ENCODE data around the gene MNT. TPM values are rescaled to one million over a fixed set of nuclear protein-coding genes. Genes with fewer than 3 reads are reported as not detected.

Gene MNT
- total and polyA plus RNA-seq, 4 donors: 1.7 to 5.0 (median 2.6) TPM

DNA sequence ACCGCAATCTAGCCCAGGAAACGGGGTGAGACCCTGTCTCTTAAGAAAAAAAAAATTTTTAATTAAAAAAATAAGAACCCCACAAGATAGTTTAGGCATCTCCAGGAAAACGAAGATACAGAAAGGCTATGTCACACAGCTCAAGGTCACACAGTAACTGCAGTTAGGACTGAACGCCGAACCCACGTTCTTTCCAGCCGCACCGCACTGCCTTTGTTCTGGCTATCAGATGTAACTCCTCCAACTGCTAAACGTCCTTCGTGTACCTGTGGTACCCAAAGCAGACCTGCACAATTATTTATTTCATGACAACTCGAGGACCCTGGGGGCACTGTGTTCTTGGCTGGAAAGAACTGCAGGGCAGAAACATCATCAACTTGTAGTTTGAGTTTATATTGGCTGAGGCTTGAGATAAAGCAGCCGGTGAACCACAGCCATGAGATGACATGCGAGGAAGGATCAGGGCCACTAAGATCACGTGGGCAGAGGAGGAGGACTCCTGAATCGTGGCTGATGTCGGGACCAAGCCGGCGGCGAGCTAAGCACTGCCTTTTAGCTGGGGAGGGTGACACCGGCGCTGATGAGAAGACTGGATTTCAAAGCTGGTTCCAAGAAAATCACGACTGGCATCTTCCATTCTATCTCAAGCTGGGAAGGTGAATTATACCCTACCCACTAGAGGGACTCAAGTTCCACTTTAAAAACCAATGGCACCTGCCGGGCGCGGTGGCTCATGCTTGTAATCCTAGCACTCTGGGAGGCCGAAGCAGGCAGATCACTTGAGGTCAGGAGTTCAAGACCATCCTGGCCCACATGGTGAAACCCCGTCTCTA, 20.7 kb upstream of the MNT start:
- no peak overlapping the region for H3K4me3 ChIP-seq (ENCODE audit: low read depth in 1 of 3, low read length in 3 of 3)
- no peaks in the 10 kb centered on the region for H3K27me3 ChIP-seq (ENCODE audit: control insufficient read depth in 4 of 4, insufficient read depth in 4 of 4, low read length in 3 of 4)
- TF ChIP-seq CTCF (IDR thresholded peaks at IDR 0.05; ENCODE audit: low read depth, low read length, missing input control) (peak; percentile 5), FOXA1 (IDR thresholded peaks at IDR 0.05) (no peak), ZBTB33 (IDR thresholded peaks at IDR 0.05) (no peak), SP1 (IDR thresholded peaks at IDR 0.05) (no peak)
- H3K9me3 ChIP-seq (ENCODE audit: control insufficient read depth in 4 of 4, low read length in 3 of 4): no peaks in the 10 kb centered on the region
- peaks cover 7 to 13% (median 11%) of the 10 kb centered on the region in 4 donors for H3K36me3 ChIP-seq (ENCODE audit: control insufficient read depth in 4 of 4, insufficient read depth in 3 of 4, low read depth in 1 of 4, low read length in 3 of 4)
- WGBS: 87% methylated on average over 27 of the region's 27 CpGs
- peaks cover 0 to 1% (median 0%) of the 10 kb centered on the region in 4 donors for H3K4me1 ChIP-seq (ENCODE audit: control insufficient read depth in 4 of 4, insufficient read depth in 4 of 4, low read length in 3 of 4)
- no peak overlapping the region for H3K9ac ChIP-seq (ENCODE audit: low read depth in 1 of 2, low read length in 2 of 2)
- DNase-seq (ENCODE audit: low spot score): no peak
- H3K27ac ChIP-seq (ENCODE audit: low read depth in 1 of 2, low read length in 2 of 2): no peak overlapping the region

DNA sequence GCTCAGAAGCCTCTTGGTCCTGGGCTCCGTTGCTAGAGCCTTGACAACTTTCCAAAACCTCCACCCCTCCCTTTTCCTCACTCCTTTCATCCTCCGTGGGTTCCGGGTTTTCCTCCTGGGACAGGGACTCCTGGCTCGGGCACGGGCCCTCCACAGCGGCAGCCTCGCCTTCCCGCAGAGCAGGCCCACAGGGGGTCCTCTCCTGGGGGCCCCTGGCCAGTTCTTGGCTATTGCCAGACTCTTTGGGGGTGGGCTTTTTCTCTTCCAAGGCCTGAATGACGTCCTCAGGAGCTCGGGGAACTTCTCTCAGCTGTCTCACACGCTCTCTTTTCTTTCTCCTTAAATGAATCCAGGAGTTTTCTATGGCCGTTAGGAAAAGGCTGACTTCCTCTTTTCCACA, 19.3 kb upstream of the MNT start:
- Histone ChIP-seq H3K4me3 (ENCODE audit: low read depth in 1 of 3, low read length in 3 of 3) (no peak overlapping the region), H3K27ac (ENCODE audit: low read depth in 1 of 2, low read length in 2 of 2) (no peak overlapping the region), H3K36me3 (ENCODE audit: control insufficient read depth in 4 of 4, insufficient read depth in 3 of 4, low read depth in 1 of 4, low read length in 3 of 4) (peaks cover 7 to 12% (median 11%) of the 10 kb centered on the region in 4 donors), H3K27me3 (ENCODE audit: control insufficient read depth in 4 of 4, insufficient read depth in 4 of 4, low read length in 3 of 4) (no peaks in the 10 kb centered on the region), H3K9ac (ENCODE audit: low read depth in 1 of 2, low read length in 2 of 2) (no peak overlapping the region), H3K9me3 (ENCODE audit: control insufficient read depth in 4 of 4, low read length in 3 of 4) (no peaks in the 10 kb centered on the region), H3K4me1 (ENCODE audit: control insufficient read depth in 4 of 4, insufficient read depth in 4 of 4, low read length in 3 of 4) (peaks cover 0 to 3% (median under 1%) of the 10 kb centered on the region in 4 donors)
- WGBS: 89% methylated on average over 12 of the region's 12 CpGs
- no peak for TF ChIP-seq TAF1 (conservative IDR thresholded peaks at IDR 0.05)
- TF ChIP-seq CTCF (IDR thresholded peaks at IDR 0.05; ENCODE audit: low read depth, low read length, missing input control): no peak
- TF ChIP-seq, protein P1, sequence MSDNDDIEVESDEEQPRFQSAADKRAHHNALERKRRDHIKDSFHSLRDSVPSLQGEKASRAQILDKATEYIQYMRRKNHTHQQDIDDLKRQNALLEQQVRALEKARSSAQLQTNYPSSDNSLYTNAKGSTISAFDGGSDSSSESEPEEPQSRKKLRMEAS (IDR thresholded peaks at IDR 0.05): no peak
- no peak for TF ChIP-seq JUND (IDR thresholded peaks at IDR 0.05)
- no peak for TF ChIP-seq GABPA (IDR thresholded peaks at IDR 0.05 in 1 of 2, conservative IDR thresholded peaks at IDR 0.05 in 1 of 2)
- TF ChIP-seq NR2F2 (IDR thresholded peaks at IDR 0.05): no peak
- no peak for TF ChIP-seq HNF4G (IDR thresholded peaks at IDR 0.05)
- TF ChIP-seq RXRA (IDR thresholded peaks at IDR 0.05): no peak
- no peak for TF ChIP-seq RAD21 (IDR thresholded peaks at IDR 0.05)
- no peak for TF ChIP-seq YY1 (IDR thresholded peaks at IDR 0.05)
- TF ChIP-seq FOXA2 (IDR thresholded peaks at IDR 0.05): no peak
- DNase-seq (ENCODE audit: low spot score): no peak

Data from liver (tissue), 9 donors.